ENCODE data around the gene CARD11. TPM values are rescaled to one million over a fixed set of nuclear protein-coding genes. Genes with fewer than 3 reads are reported as not detected.
A peak's percentile ranks its signal among the peaks of the same experiment; 100 is the strongest.

Gene CARD11
- total and polyA plus RNA-seq, 2 donors (not counting 1 experiment from before 2014, with no cell fraction given) = 129 to 135 TPM

GRCh38 chr7:2880051-2880450 is 163.6 kb downstream of the CARD11 start:
- no peak overlapping the region for H2AFZ ChIP-seq (ENCODE audit: insufficient read depth, low read depth, low read length, poor library complexity, severe bottlenecking)
- POLR2A ChIA-PET = no interaction called here
- no peak overlapping the region for H3K27ac ChIP-seq (ENCODE audit: low read length in 2 of 2)
- H3K4me1 ChIP-seq (ENCODE audit: control insufficient read depth in 2 of 2, insufficient read depth in 2 of 2, low read length in 2 of 2) = peaks cover 8 to 12% of the 10 kb centered on the region in 2 donors
- intact Hi-C loops (cut with micrococcal nuclease) = loop anchor here (10.0 kb wide), 1 partner anchor 425 kb away; the partner anchor contains the start of gene SDK1
- 89% methylated on average over 8 of the region's 8 CpGs for WGBS (ENCODE audit: insufficient coverage)
- ATAC-seq (ENCODE audit: low read depth) (no peak), DNase-seq (no peak)
- H3K9me3 ChIP-seq (ENCODE audit: control extremely low read depth in 1 of 3, control insufficient read depth in 2 of 3, insufficient read depth in 1 of 3, low read length in 2 of 3) = no peaks in the 10 kb centered on the region
- Mint-ChIP-seq H3K4me1 (peaks cover 15% of the 10 kb centered on the region), H3K27me3 (no peaks in the 10 kb centered on the region), H3K4me3 (no peak overlapping the region), H3K9me3 (ENCODE audit: insufficient read depth) (no peaks in the 10 kb centered on the region), H3K27ac (no peak overlapping the region)
- TF ChIP-seq EZH2 (IDR thresholded peaks at IDR 0.05; ENCODE audit: borderline replicate concordance, insufficient read depth, low read depth, low read length, poor library complexity, severe bottlenecking) = no peak
- no peak for TF ChIP-seq CTCF (IDR thresholded peaks at IDR 0.05)
- no peak overlapping the region for H3K4me3 ChIP-seq (ENCODE audit: control extremely low read depth in 1 of 5, extremely low read depth in 1 of 5, insufficient read depth in 1 of 5, low read depth in 2 of 5, low read length in 4 of 5)
- no peaks in the 10 kb centered on the region for H3K36me3 ChIP-seq (replicated peaks in 1 of 2; ENCODE audit: control extremely low read depth in 1 of 2, control insufficient read depth in 1 of 2, extremely low read depth in 1 of 2, insufficient read depth in 2 of 2, low read length in 1 of 2)
- no peak overlapping the region for H3K4me2 ChIP-seq (replicated peaks; ENCODE audit: low read depth, low read length, poor library complexity, severe bottlenecking)
- no peak overlapping the region for H3K9ac ChIP-seq (ENCODE audit: low read length)
- CTCF ChIA-PET = no interaction called here
- H3K79me2 ChIP-seq (ENCODE audit: control insufficient read depth, insufficient read depth, low read length) = no peaks in the 10 kb centered on the region
- H4K20me1 ChIP-seq (ENCODE audit: control insufficient read depth, insufficient read depth, low read length, poor library complexity, severe bottlenecking) = no peaks in the 10 kb centered on the region
- H3K27me3 ChIP-seq (replicated peaks in 1 of 4; ENCODE audit: control extremely low read depth in 1 of 4, control insufficient read depth in 3 of 4, insufficient read depth in 4 of 4, low read length in 3 of 4) = peaks cover 0 to 2% (median 0%) of the 10 kb centered on the region in 4 experiments

GRCh38 chr7:2879354-2879753 is 164.3 kb downstream of the CARD11 start:
- ATAC-seq (ENCODE audit: low read depth) (no peak), DNase-seq (no peak)
- Mint-ChIP-seq H3K27me3 (no peaks in the 10 kb centered on the region), H3K4me3 (peak overlapping the region; percentile 16), H3K4me1 (peaks cover 15% of the 10 kb centered on the region), H3K27ac (no peak overlapping the region), H3K9me3 (ENCODE audit: insufficient read depth) (no peaks in the 10 kb centered on the region)
- no peak overlapping the region for H3K27ac ChIP-seq (ENCODE audit: low read length in 2 of 2)
- peaks cover 0 to 2% (median 0%) of the 10 kb centered on the region in 4 experiments for H3K27me3 ChIP-seq (replicated peaks in 1 of 4; ENCODE audit: control extremely low read depth in 1 of 4, control insufficient read depth in 3 of 4, insufficient read depth in 4 of 4, low read length in 3 of 4)
- H3K4me1 ChIP-seq (ENCODE audit: control insufficient read depth in 2 of 2, insufficient read depth in 2 of 2, low read length in 2 of 2) = peaks cover 8 to 12% of the 10 kb centered on the region in 2 donors
- intact Hi-C loops (cut with micrococcal nuclease) = no loop called here
- no peaks in the 10 kb centered on the region for H3K79me2 ChIP-seq (ENCODE audit: control insufficient read depth, insufficient read depth, low read length)
- H3K36me3 ChIP-seq (replicated peaks in 1 of 2; ENCODE audit: control extremely low read depth in 1 of 2, control insufficient read depth in 1 of 2, extremely low read depth in 1 of 2, insufficient read depth in 2 of 2, low read length in 1 of 2) = no peaks in the 10 kb centered on the region
- no peaks in the 10 kb centered on the region for H4K20me1 ChIP-seq (ENCODE audit: control insufficient read depth, insufficient read depth, low read length, poor library complexity, severe bottlenecking)
- TF ChIP-seq CTCF (IDR thresholded peaks at IDR 0.05) (no peak), EZH2 (IDR thresholded peaks at IDR 0.05; ENCODE audit: borderline replicate concordance, insufficient read depth, low read depth, low read length, poor library complexity, severe bottlenecking) (no peak)
- no peaks in the 10 kb centered on the region for H3K9me3 ChIP-seq (ENCODE audit: control extremely low read depth in 1 of 3, control insufficient read depth in 2 of 3, insufficient read depth in 1 of 3, low read length in 2 of 3)
- H3K4me2 ChIP-seq (replicated peaks; ENCODE audit: low read depth, low read length, poor library complexity, severe bottlenecking) = peak overlapping the region; percentile 49
- H2AFZ ChIP-seq (ENCODE audit: insufficient read depth, low read depth, low read length, poor library complexity, severe bottlenecking) = peak overlapping the region; percentile 39
- WGBS (ENCODE audit: insufficient coverage) = 87% methylated on average over 8 of the region's 8 CpGs
- ChIA-PET POLR2A (no interaction called here), CTCF (no interaction called here)
- H3K9ac ChIP-seq (ENCODE audit: low read length) = no peak overlapping the region
- H3K4me3 ChIP-seq (ENCODE audit: control extremely low read depth in 1 of 5, extremely low read depth in 1 of 5, insufficient read depth in 1 of 5, low read depth in 2 of 5, low read length in 4 of 5) = no peak overlapping the region
